ENCODE results near the gene TMPRSS11A.

Gene TMPRSS11A

GRCh38 chr4:67963356-67963755, at the start of gene TMPRSS11A:
TSS of gene TMPRSS11A (minus strand) at chr4:67963493. CDS start at chr4:67963393, 100 bp downstream.
- H3K4me1 ChIP-seq (ENCODE audit: control insufficient read depth in 5 of 5, insufficient read depth in 5 of 5, low read length in 5 of 5) = no peaks in the 10 kb centered on the region
- no peak within 1 kb of the TSS for H3K27ac ChIP-seq (ENCODE audit: low read depth, low read length)

GRCh38 chr4:68011684-68012083, 48.4 kb upstream of the TMPRSS11A start:
- no peak overlapping the region for H3K27ac ChIP-seq (ENCODE audit: low read depth, low read length)
- H3K9ac ChIP-seq (ENCODE audit: low read length in 5 of 5) = no peak overlapping the region
- H3K4me1 ChIP-seq (ENCODE audit: control insufficient read depth in 5 of 5, insufficient read depth in 5 of 5, low read length in 5 of 5) = no peaks in the 10 kb centered on the region
- H3K9me3 ChIP-seq (ENCODE audit: control insufficient read depth in 5 of 5, low read length in 5 of 5) = no peaks in the 10 kb centered on the region
- H3K4me3 ChIP-seq (ENCODE audit: low read depth in 1 of 5, low read length in 5 of 5) = no peak overlapping the region
- no peaks in the 10 kb centered on the region for H3K36me3 ChIP-seq (ENCODE audit: control insufficient read depth in 5 of 5, insufficient read depth in 5 of 5, low read length in 5 of 5)
- H3K27me3 ChIP-seq (ENCODE audit: control insufficient read depth in 5 of 5, insufficient read depth in 4 of 5, low read length in 5 of 5) = no peaks in the 10 kb centered on the region

More at GRCh38 chr4:67963356-67963755, at the start of gene TMPRSS11A:
- no peaks in the 10 kb centered on the region for H3K36me3 ChIP-seq (ENCODE audit: control insufficient read depth in 5 of 5, insufficient read depth in 5 of 5, low read length in 5 of 5)
- peaks cover 0 to 4% (median 0%) of the 10 kb centered on the region in 5 donors for H3K9me3 ChIP-seq (ENCODE audit: control insufficient read depth in 5 of 5, low read length in 5 of 5)
- H3K27me3 ChIP-seq (ENCODE audit: control insufficient read depth in 5 of 5, insufficient read depth in 4 of 5, low read length in 5 of 5) = no peaks in the 10 kb centered on the region
- no peak within 1 kb of the TSS for H3K4me3 ChIP-seq (ENCODE audit: low read depth in 1 of 5, low read length in 5 of 5)
- no peak within 1 kb of the TSS for H3K9ac ChIP-seq (ENCODE audit: low read length in 5 of 5)

GRCh38 chr4:68002906-68003305, 39.6 kb upstream of the TMPRSS11A start:
- no peak overlapping the region for H3K4me3 ChIP-seq (ENCODE audit: low read depth in 1 of 5, low read length in 5 of 5)
- H3K27me3 ChIP-seq (ENCODE audit: control insufficient read depth in 5 of 5, insufficient read depth in 4 of 5, low read length in 5 of 5) = no peaks in the 10 kb centered on the region
- no peak overlapping the region for H3K9ac ChIP-seq (ENCODE audit: low read length in 5 of 5)
- no peaks in the 10 kb centered on the region for H3K9me3 ChIP-seq (ENCODE audit: control insufficient read depth in 5 of 5, low read length in 5 of 5)
- no peak overlapping the region for H3K27ac ChIP-seq (ENCODE audit: low read depth, low read length)
- H3K36me3 ChIP-seq (ENCODE audit: control insufficient read depth in 5 of 5, insufficient read depth in 5 of 5, low read length in 5 of 5) = no peaks in the 10 kb centered on the region
- H3K4me1 ChIP-seq (ENCODE audit: control insufficient read depth in 5 of 5, insufficient read depth in 5 of 5, low read length in 5 of 5) = no peaks in the 10 kb centered on the region

- H3K9ac ChIP-seq (ENCODE audit: low read length in 5 of 5) = no peak overlapping the region
- no peak overlapping the region for H3K27ac ChIP-seq (ENCODE audit: low read depth, low read length)
- no peaks in the 10 kb centered on the region for H3K4me1 ChIP-seq (ENCODE audit: control insufficient read depth in 5 of 5, insufficient read depth in 5 of 5, low read length in 5 of 5)
- H3K36me3 ChIP-seq (ENCODE audit: control insufficient read depth in 5 of 5, insufficient read depth in 5 of 5, low read length in 5 of 5) = no peaks in the 10 kb centered on the region
- H3K4me3 ChIP-seq (ENCODE audit: low read depth in 1 of 5, low read length in 5 of 5) = no peak overlapping the region
- H3K27me3 ChIP-seq (ENCODE audit: control insufficient read depth in 5 of 5, insufficient read depth in 4 of 5, low read length in 5 of 5) = no peaks in the 10 kb centered on the region
- no peaks in the 10 kb centered on the region for H3K9me3 ChIP-seq (ENCODE audit: control insufficient read depth in 5 of 5, low read length in 5 of 5)
Observed at GRCh38 chr4:67996127-67996526, 32.8 kb upstream of the TMPRSS11A start.

GRCh38 chr4:67988991-67989390, 25.7 kb upstream of the TMPRSS11A start:
- no peaks in the 10 kb centered on the region for H3K27me3 ChIP-seq (ENCODE audit: control insufficient read depth in 5 of 5, insufficient read depth in 4 of 5, low read length in 5 of 5)
- H3K9me3 ChIP-seq (ENCODE audit: control insufficient read depth in 5 of 5, low read length in 5 of 5) = no peaks in the 10 kb centered on the region
- no peak overlapping the region for H3K4me3 ChIP-seq (ENCODE audit: low read depth in 1 of 5, low read length in 5 of 5)
- no peak overlapping the region for H3K9ac ChIP-seq (ENCODE audit: low read length in 5 of 5)
- H3K4me1 ChIP-seq (ENCODE audit: control insufficient read depth in 5 of 5, insufficient read depth in 5 of 5, low read length in 5 of 5) = no peaks in the 10 kb centered on the region
- no peaks in the 10 kb centered on the region for H3K36me3 ChIP-seq (ENCODE audit: control insufficient read depth in 5 of 5, insufficient read depth in 5 of 5, low read length in 5 of 5)
- H3K27ac ChIP-seq (ENCODE audit: low read depth, low read length) = no peak overlapping the region

GRCh38 chr4:67983333-67983732, 20.0 kb upstream of the TMPRSS11A start:
- H3K4me3 ChIP-seq (ENCODE audit: low read depth in 1 of 5, low read length in 5 of 5) = no peak overlapping the region
- no peaks in the 10 kb centered on the region for H3K27me3 ChIP-seq (ENCODE audit: control insufficient read depth in 5 of 5, insufficient read depth in 4 of 5, low read length in 5 of 5)
- no peak overlapping the region for H3K27ac ChIP-seq (ENCODE audit: low read depth, low read length)
- H3K36me3 ChIP-seq (ENCODE audit: control insufficient read depth in 5 of 5, insufficient read depth in 5 of 5, low read length in 5 of 5) = no peaks in the 10 kb centered on the region
- H3K9me3 ChIP-seq (ENCODE audit: control insufficient read depth in 5 of 5, low read length in 5 of 5) = peaks cover 0 to 7% (median 0%) of the 10 kb centered on the region in 5 donors
- no peaks in the 10 kb centered on the region for H3K4me1 ChIP-seq (ENCODE audit: control insufficient read depth in 5 of 5, insufficient read depth in 5 of 5, low read length in 5 of 5)
- H3K9ac ChIP-seq (ENCODE audit: low read length in 5 of 5) = no peak overlapping the region

GRCh38 chr4:67980512-67980911, 17.2 kb upstream of the TMPRSS11A start:
- Histone ChIP-seq H3K4me1 (ENCODE audit: control insufficient read depth in 5 of 5, insufficient read depth in 5 of 5, low read length in 5 of 5) (no peaks in the 10 kb centered on the region), H3K4me3 (ENCODE audit: low read depth in 1 of 5, low read length in 5 of 5) (no peak overlapping the region), H3K36me3 (ENCODE audit: control insufficient read depth in 5 of 5, insufficient read depth in 5 of 5, low read length in 5 of 5) (no peaks in the 10 kb centered on the region), H3K27ac (ENCODE audit: low read depth, low read length) (no peak overlapping the region), H3K9me3 (ENCODE audit: control insufficient read depth in 5 of 5, low read length in 5 of 5) (peaks cover 0 to 7% (median 2%) of the 10 kb centered on the region in 5 donors), H3K9ac (ENCODE audit: low read length in 5 of 5) (no peak overlapping the region), H3K27me3 (ENCODE audit: control insufficient read depth in 5 of 5, insufficient read depth in 4 of 5, low read length in 5 of 5) (no peaks in the 10 kb centered on the region)

GRCh38 chr4:67973608-67974007, 10.3 kb upstream of the TMPRSS11A start:
- peaks cover 0 to 10% (median 5%) of the 10 kb centered on the region in 5 donors for H3K9me3 ChIP-seq (ENCODE audit: control insufficient read depth in 5 of 5, low read length in 5 of 5)
- no peaks in the 10 kb centered on the region for H3K4me1 ChIP-seq (ENCODE audit: control insufficient read depth in 5 of 5, insufficient read depth in 5 of 5, low read length in 5 of 5)
- no peak overlapping the region for H3K4me3 ChIP-seq (ENCODE audit: low read depth in 1 of 5, low read length in 5 of 5)
- H3K27ac ChIP-seq (ENCODE audit: low read depth, low read length) = no peak overlapping the region
- no peaks in the 10 kb centered on the region for H3K36me3 ChIP-seq (ENCODE audit: control insufficient read depth in 5 of 5, insufficient read depth in 5 of 5, low read length in 5 of 5)
- no peak overlapping the region for H3K9ac ChIP-seq (ENCODE audit: low read length in 5 of 5)
- no peaks in the 10 kb centered on the region for H3K27me3 ChIP-seq (ENCODE audit: control insufficient read depth in 5 of 5, insufficient read depth in 4 of 5, low read length in 5 of 5)

GRCh38 chr4:67954890-67955289, 8.4 kb downstream of the TMPRSS11A start:
- no peak overlapping the region for H3K9ac ChIP-seq (ENCODE audit: low read length in 5 of 5)

GRCh38 chr4:67941074-67941473, 22.2 kb downstream of the TMPRSS11A start:
- no peak overlapping the region for H3K9ac ChIP-seq (ENCODE audit: low read length in 5 of 5)
- H3K9me3 ChIP-seq (ENCODE audit: control insufficient read depth in 5 of 5, low read length in 5 of 5) = peaks cover 0 to 2% (median 0%) of the 10 kb centered on the region in 5 donors
- H3K36me3 ChIP-seq (ENCODE audit: control insufficient read depth in 5 of 5, insufficient read depth in 5 of 5, low read length in 5 of 5) = no peaks in the 10 kb centered on the region
- no peak overlapping the region for H3K4me3 ChIP-seq (ENCODE audit: low read depth in 1 of 5, low read length in 5 of 5)
- no peaks in the 10 kb centered on the region for H3K27me3 ChIP-seq (ENCODE audit: control insufficient read depth in 5 of 5, insufficient read depth in 4 of 5, low read length in 5 of 5)
- H3K27ac ChIP-seq (ENCODE audit: low read depth, low read length) = no peak overlapping the region
- H3K4me1 ChIP-seq (ENCODE audit: control insufficient read depth in 5 of 5, insufficient read depth in 5 of 5, low read length in 5 of 5) = no peaks in the 10 kb centered on the region

More at GRCh38 chr4:67954890-67955289, 8.4 kb downstream of the TMPRSS11A start:
- Histone ChIP-seq H3K4me3 (ENCODE audit: low read depth in 1 of 5, low read length in 5 of 5) (no peak overlapping the region), H3K4me1 (ENCODE audit: control insufficient read depth in 5 of 5, insufficient read depth in 5 of 5, low read length in 5 of 5) (no peaks in the 10 kb centered on the region), H3K36me3 (ENCODE audit: control insufficient read depth in 5 of 5, insufficient read depth in 5 of 5, low read length in 5 of 5) (no peaks in the 10 kb centered on the region), H3K27me3 (ENCODE audit: control insufficient read depth in 5 of 5, insufficient read depth in 4 of 5, low read length in 5 of 5) (no peaks in the 10 kb centered on the region), H3K27ac (ENCODE audit: low read depth, low read length) (no peak overlapping the region), H3K9me3 (ENCODE audit: control insufficient read depth in 5 of 5, low read length in 5 of 5) (peaks cover 0 to 6% (median 0%) of the 10 kb centered on the region in 5 donors)

GRCh38 chr4:67940506-67940905, 22.8 kb downstream of the TMPRSS11A start:
- no peak overlapping the region for H3K4me3 ChIP-seq (ENCODE audit: low read depth in 1 of 5, low read length in 5 of 5)
- H3K9ac ChIP-seq (ENCODE audit: low read length in 5 of 5) = no peak overlapping the region
- peaks cover 0 to 2% (median 0%) of the 10 kb centered on the region in 5 donors for H3K9me3 ChIP-seq (ENCODE audit: control insufficient read depth in 5 of 5, low read length in 5 of 5)
- H3K4me1 ChIP-seq (ENCODE audit: control insufficient read depth in 5 of 5, insufficient read depth in 5 of 5, low read length in 5 of 5) = no peaks in the 10 kb centered on the region
- H3K36me3 ChIP-seq (ENCODE audit: control insufficient read depth in 5 of 5, insufficient read depth in 5 of 5, low read length in 5 of 5) = no peaks in the 10 kb centered on the region
- H3K27me3 ChIP-seq (ENCODE audit: control insufficient read depth in 5 of 5, insufficient read depth in 4 of 5, low read length in 5 of 5) = no peaks in the 10 kb centered on the region
- no peak overlapping the region for H3K27ac ChIP-seq (ENCODE audit: low read depth, low read length)

Measured in subcutaneous abdominal adipose tissue (tissue), 5 donors.